HepG2 (cell line): ENCODE data around the gene SNAP29. TPM values are rescaled to one million over a fixed set of nuclear protein-coding genes. Genes with fewer than 3 reads are reported as not detected.

Source experiments
- CBFB ChIP-seq: sonication (generic); formaldehyde crosslinking; IDR thresholded peaks from 2 replicates; pipeline ENCODE4 v1.4.0; 2020; ENCODE audit warnings: missing genetic modification reagents
- EZH2 ChIP-seq: conservative IDR thresholded peaks from 2 replicates; pipeline ENCODE4 v1.6.1; 2012; ENCODE audit warnings: mild to moderate bottlenecking, low read depth, low read length, moderate library complexity
- GATAD1 ChIP-seq: IDR thresholded peaks from 2 replicates; pipeline ENCODE4 v1.6.1; 2016; ENCODE audit warnings: missing genetic modification reagents, missing compliant biosample characterization
- HOXA3 ChIP-seq: sonication (generic); formaldehyde crosslinking; IDR thresholded peaks from 2 replicates; pipeline ENCODE4 v1.5.0; 2020; ENCODE audit warnings: missing genetic modification reagents
- MIER3 ChIP-seq: IDR thresholded peaks from 2 replicates; pipeline ENCODE4 v1.6.1; 2016; ENCODE audit warnings: missing compliant biosample characterization, borderline replicate concordance
- NFKBIZ ChIP-seq: IDR thresholded peaks from 2 replicates; pipeline ENCODE4 v1.6.1; 2018; ENCODE audit warnings: missing genetic modification reagents, missing compliant biosample characterization
- RCOR2 ChIP-seq: IDR thresholded peaks from 2 replicates; pipeline ENCODE4 v1.6.1; 2016; ENCODE audit warnings: missing biosample characterization, missing genetic modification reagents
- RFX5 ChIP-seq: IDR thresholded peaks from 2 replicates; pipeline ENCODE4 v1.6.1; 2011; ENCODE audit warnings: low read depth, low read length, improper control_type of control experiment
- ZC3H13 ChIP-seq: sonication (generic); formaldehyde crosslinking; IDR thresholded peaks from 2 replicates; pipeline ENCODE4 v1.8.1; 2023; ENCODE audit warnings: mild to moderate bottlenecking, missing genetic modification reagents, moderate library complexity
- ZNF24 ChIP-seq: fragments of 450-650 bp; IDR thresholded peaks from 2 replicates; pipeline ENCODE4 v1.6.1; 2017; ENCODE audit warnings: antibody characterized with exemption, mild to moderate bottlenecking
- polyA plus RNA-seq, 8 experiments: library from polyadenylated mRNA; depleted of rRNA in 3 of 8; stranded (reverse) in 7 of 8; unstranded in 1 of 8; fragments of >200 nt; fragmentation: Illumina TruSeq in 4 of 8; extraction: Trizol in 4 of 8; gene quantifications; 2 replicates each; pipeline versions ENCODE4 v1.2.1 to v1.2.3, GENCODE V29; 2011 to 2016; ENCODE audit warnings: low read depth in 4 of 8, missing spikeins in 1 of 8, mixed read lengths in 1 of 8; ENCODE audit not compliant: insufficient read depth in 1 of 8
- total RNA-seq, 5 experiments: library from RNA; depleted of rRNA; stranded (reverse); fragments of >200 nt; fragmentation: Illumina TruSeq; extraction: Trizol; gene quantifications; 2 replicates each; pipeline ENCODE4 v1.2.3, GENCODE V29; 2016; ENCODE audit warnings: low read depth in 1 of 5
- TF ChIP-seq, protein P1 (sequence below): sonication (generic); formaldehyde crosslinking; IDR thresholded peaks from 2 replicates; pipeline ENCODE4 v1.5.1; 2020; ENCODE audit warnings: mild to moderate bottlenecking, missing genetic modification reagents, moderate library complexity
- TF ChIP-seq, protein P2 (sequence below): sonication (generic); formaldehyde crosslinking; IDR thresholded peaks from 2 replicates; pipeline ENCODE4 v1.5.0; 2020; ENCODE audit warnings: mild to moderate bottlenecking, missing genetic modification reagents
- TF ChIP-seq, protein P3 (sequence below): sonication (generic); formaldehyde crosslinking; IDR thresholded peaks from 2 replicates; pipeline ENCODE4 v1.4.0; 2020; ENCODE audit warnings: low read depth, mild to moderate bottlenecking, missing genetic modification reagents
- TF ChIP-seq, protein P4 (sequence below): sonication (generic); formaldehyde crosslinking; IDR thresholded peaks from 2 replicates; pipeline ENCODE4 v1.4.0; 2020; ENCODE audit warnings: missing genetic modification reagents, borderline replicate concordance
- TF ChIP-seq, protein P5 (sequence below): sonication (generic); formaldehyde crosslinking; IDR thresholded peaks from 2 replicates; pipeline ENCODE4 v1.4.0; 2020; ENCODE audit warnings: missing genetic modification reagents

Gene SNAP29
- total and polyA plus RNA-seq, 2 of the 13 experiments (the other 11 are each of a cell fraction or from before 2014, with no cell fraction given) = 12.3 to 30.7 TPM

DNA sequence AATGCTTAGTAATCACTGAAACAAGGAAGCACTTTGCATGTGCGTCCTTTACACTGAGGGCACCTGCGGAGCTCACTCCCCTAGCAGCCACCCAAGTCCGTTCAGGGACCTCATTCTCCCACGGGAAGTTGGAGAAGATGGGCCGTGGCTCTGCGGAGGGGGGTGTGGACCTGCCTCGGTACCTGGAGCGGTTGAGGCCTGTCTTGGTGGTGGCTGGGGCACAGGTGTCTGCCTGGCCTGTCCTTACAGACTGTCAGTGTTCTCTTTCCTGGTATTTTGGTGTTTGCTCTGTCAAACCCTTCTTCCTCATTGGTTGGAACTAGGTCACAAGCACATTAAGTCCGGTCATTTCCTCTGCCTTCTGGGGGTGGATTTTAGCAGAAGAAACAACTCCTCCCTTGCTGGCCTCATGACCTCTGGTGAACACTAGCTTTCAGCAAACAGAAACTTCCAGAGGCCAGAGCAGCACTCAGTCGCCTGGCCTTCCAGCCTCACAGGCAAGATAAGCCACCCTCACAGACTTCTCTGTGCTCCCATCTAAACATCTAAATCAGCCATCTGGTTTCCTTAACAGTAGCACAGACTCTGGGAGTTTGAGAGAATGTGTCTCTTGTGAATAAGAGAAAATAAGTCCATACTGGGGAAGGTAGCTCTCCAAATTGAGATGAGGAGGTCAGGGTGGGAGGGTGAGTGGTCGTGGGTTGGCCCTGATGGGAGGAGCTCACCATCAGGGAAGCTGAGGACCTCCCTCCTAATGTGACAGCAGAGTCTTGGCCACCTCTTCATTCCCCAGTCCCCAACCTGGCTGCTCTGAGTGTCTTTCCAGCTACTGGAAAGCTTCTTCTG lies 8.6 kb downstream of the SNAP29 start (continued):
- TF ChIP-seq, protein P1, sequence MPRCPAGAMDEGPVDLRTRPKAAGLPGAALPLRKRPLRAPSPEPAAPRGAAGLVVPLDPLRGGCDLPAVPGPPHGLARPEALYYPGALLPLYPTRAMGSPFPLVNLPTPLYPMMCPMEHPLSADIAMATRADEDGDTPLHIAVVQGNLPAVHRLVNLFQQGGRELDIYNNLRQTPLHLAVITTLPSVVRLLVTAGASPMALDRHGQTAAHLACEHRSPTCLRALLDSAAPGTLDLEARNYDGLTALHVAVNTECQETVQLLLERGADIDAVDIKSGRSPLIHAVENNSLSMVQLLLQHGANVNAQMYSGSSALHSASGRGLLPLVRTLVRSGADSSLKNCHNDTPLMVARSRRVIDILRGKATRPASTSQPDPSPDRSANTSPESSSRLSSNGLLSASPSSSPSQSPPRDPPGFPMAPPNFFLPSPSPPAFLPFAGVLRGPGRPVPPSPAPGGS (CRISPR knock-in tag) = no peak
- no peak for TF ChIP-seq NFKBIZ
- TF ChIP-seq ZNF24 = no peak
- TF ChIP-seq, protein P2, sequence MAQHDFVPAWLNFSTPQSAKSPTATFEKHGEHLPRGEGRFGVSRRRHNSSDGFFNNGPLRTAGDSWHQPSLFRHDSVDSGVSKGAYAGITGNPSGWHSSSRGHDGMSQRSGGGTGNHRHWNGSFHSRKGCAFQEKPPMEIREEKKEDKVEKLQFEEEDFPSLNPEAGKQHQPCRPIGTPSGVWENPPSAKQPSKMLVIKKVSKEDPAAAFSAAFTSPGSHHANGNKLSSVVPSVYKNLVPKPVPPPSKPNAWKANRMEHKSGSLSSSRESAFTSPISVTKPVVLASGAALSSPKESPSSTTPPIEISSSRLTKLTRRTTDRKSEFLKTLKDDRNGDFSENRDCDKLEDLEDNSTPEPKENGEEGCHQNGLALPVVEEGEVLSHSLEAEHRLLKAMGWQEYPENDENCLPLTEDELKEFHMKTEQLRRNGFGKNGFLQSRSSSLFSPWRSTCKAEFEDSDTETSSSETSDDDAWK (CRISPR knock-in tag) = no peak
- TF ChIP-seq CBFB = no peak
- no peak for TF ChIP-seq MIER3 (CRISPR knock-in tag)
- TF ChIP-seq, protein P3, sequence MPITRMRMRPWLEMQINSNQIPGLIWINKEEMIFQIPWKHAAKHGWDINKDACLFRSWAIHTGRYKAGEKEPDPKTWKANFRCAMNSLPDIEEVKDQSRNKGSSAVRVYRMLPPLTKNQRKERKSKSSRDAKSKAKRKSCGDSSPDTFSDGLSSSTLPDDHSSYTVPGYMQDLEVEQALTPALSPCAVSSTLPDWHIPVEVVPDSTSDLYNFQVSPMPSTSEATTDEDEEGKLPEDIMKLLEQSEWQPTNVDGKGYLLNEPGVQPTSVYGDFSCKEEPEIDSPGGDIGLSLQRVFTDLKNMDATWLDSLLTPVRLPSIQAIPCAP (CRISPR knock-in tag) = no peak
- 0 out of 2 replicates have a peak, but pooled peaks have one; percentile 38 for TF ChIP-seq RCOR2
- TF ChIP-seq GATAD1 = 0 out of 2 replicates have a peak, but pooled peaks have one; percentile 15
- TF ChIP-seq HOXA3 (CRISPR knock-in tag) = peak; percentile 35; the same call in 1 of the 2 replicates
- TF ChIP-seq, protein P4, sequence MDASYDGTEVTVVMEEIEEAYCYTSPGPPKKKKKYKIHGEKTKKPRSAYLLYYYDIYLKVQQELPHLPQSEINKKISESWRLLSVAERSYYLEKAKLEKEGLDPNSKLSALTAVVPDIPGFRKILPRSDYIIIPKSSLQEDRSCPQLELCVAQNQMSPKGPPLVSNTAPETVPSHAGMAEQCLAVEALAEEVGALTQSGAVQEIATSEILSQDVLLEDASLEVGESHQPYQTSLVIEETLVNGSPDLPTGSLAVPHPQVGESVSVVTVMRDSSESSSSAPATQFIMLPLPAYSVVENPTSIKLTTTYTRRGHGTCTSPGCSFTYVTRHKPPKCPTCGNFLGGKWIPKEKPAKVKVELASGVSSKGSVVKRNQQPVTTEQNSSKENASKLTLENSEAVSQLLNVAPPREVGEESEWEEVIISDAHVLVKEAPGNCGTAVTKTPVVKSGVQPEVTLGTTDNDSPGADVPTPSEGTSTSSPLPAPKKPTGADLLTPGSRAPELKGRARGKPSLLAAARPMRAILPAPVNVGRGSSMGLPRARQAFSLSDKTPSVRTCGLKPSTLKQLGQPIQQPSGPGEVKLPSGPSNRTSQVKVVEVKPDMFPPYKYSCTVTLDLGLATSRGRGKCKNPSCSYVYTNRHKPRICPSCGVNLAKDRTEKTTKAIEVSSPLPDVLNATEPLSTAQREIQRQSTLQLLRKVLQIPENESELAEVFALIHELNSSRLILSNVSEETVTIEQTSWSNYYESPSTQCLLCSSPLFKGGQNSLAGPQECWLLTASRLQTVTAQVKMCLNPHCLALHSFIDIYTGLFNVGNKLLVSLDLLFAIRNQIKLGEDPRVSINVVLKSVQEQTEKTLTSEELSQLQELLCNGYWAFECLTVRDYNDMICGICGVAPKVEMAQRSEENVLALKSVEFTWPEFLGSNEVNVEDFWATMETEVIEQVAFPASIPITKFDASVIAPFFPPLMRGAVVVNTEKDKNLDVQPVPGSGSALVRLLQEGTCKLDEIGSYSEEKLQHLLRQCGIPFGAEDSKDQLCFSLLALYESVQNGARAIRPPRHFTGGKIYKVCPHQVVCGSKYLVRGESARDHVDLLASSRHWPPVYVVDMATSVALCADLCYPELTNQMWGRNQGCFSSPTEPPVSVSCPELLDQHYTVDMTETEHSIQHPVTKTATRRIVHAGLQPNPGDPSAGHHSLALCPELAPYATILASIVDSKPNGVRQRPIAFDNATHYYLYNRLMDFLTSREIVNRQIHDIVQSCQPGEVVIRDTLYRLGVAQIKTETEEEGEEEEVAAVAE = no peak
- TF ChIP-seq EZH2 = no peak
- no peak for TF ChIP-seq RFX5
- TF ChIP-seq, protein P5, sequence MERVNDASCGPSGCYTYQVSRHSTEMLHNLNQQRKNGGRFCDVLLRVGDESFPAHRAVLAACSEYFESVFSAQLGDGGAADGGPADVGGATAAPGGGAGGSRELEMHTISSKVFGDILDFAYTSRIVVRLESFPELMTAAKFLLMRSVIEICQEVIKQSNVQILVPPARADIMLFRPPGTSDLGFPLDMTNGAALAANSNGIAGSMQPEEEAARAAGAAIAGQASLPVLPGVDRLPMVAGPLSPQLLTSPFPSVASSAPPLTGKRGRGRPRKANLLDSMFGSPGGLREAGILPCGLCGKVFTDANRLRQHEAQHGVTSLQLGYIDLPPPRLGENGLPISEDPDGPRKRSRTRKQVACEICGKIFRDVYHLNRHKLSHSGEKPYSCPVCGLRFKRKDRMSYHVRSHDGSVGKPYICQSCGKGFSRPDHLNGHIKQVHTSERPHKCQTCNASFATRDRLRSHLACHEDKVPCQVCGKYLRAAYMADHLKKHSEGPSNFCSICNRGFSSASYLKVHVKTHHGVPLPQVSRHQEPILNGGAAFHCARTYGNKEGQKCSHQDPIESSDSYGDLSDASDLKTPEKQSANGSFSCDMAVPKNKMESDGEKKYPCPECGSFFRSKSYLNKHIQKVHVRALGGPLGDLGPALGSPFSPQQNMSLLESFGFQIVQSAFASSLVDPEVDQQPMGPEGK (CRISPR knock-in tag) = peak; percentile 68
- TF ChIP-seq ZC3H13 (CRISPR knock-in tag) = no peak
